Measurements from ENCODE around the gene PSMA3.

The PSMA3 gene

DNA sequence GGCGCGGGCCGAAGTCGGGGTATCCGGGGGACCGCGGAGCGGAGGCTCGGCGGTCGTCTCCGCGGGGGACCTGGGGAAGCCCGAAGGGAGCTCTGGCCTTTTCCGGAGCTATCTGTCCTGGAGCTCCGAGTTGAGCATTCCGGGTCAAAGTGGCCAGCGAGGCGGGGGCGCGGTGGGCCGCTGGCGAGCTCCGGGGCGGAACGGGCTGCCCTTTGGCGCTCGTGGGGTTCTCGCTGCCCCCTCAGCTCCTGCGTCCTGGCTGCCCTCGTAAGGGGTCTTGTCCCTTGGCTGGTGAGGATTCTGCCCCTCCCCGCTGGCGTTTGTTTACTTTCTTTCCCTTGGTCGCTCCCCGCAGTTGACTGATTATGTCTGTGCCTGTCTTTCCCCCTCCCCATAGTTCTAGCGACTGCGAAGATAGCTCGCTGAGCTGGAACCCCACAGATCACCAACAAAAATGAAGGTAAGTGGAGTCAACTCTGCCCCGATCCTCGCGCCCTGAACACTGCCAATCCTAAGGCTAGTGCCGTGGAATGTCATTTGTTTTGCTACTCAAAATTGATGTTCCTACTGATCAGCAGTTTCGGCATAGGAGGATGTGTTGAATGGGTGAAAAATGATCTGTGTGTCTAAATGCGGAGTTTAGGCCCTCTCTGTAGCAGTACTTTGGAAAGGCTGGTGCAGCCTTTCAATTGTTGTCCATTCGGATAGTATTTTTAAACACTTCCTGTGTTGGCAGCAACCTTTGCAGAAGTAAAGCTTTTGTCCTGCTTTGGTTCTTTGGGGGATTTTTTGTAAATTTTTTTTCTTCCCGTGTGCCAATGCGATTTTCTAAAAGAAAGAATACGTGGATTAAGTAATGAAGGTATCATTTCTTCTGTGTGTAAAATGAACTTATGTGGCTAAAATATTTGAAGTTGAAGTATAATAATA is 55.0 kb downstream of the PSMA3 start:
- no peak for DNase-seq (ENCODE audit: low read depth in 3 of 3)

DNA sequence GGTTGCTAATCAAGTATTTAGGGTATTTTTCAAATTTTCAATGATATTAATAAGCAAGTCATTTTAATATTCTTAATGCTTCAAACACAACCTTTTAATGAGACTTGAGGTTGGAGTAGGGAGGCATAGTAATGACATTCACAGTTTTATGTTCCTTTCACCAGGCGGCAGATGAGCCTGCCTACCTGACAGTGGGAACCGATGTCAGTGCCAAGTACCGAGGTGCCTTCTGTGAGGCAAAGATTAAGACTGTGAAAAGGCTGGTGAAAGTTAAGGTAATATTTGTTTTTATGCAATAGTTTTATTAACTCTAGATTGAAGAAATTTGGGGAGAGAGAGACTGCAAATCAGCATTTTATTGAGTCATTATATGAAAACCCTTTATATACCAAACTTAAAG is 56.8 kb downstream of the PSMA3 start:
- DNase-seq (ENCODE audit: low read depth in 3 of 3), result no peak

DNA sequence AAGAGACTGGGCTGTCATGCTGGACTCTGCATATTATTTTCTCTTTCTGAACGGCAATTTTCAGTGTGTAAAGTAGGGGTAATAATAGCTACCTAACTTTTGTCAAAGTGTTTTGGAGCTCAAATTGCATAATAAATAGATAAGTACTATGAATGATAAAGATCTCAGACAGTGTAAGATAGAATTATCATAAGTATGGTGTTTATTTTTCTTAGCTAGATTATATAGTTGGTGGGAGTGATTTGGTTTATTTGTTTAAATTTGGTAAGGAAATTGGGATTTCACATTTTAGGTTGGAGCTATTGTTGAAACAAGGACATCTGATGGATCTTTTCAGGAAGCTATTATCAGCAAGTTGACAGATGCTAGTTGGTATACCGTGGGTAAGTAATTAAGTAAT is 61.1 kb downstream of the PSMA3 start:
- DNase-seq (ENCODE audit: low read depth in 3 of 3), result no peak

DNA sequence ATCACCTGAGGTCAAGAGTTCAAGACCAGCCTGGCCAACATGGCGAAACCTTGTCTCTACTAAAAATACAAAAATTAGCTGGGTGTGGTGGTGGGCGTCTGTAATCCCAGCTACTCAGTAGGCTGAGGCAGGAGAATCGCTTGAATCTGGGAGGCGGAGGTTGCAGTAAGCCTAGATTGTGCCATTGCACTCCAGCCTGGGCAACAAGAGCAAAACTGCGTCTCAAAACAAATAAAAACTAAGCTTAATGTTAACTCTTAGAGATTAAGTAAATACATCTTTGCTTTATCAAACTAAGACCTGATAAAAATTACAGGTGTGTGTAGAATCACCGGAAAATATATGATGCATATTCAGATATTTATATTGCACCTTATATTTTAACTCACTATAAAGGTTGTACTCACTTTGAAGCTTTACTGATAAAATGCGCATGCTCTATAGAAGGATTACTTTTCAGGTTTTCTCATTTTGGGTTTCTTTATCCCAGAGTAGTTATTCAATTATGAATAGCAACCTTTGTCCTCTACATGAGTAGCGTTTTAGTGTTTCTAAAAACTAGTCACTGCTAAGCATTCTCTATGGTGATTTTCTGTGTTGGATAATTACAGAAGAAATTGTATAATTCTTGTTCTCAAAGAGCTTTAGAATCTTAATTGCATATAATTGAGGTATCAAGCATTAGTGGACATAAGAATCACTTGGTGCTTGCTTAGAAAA is 63.1 kb downstream of the PSMA3 start:
- DNase-seq (ENCODE audit: low read depth in 3 of 3), result no peak

DNA sequence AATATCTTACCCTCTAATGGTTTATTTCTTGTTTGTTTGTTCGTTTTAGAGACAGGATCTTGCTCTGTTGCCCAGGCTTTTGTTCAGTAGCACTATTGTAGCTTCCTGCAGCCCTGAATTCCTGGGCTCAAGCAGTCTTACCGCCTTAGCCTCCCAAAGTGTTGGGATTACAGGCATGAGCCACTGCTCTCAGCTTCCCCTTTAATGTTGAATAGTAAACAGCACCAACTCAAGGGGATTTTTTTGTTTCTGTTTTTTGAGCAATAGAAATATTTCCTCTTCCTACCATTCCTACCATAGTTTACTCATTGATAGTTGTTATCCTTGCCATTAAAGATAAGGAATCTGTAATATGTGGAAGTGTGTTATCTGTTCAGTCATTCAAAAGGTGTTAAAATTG is 64.4 kb downstream of the PSMA3 start:
- no peak for DNase-seq (ENCODE audit: low read depth in 3 of 3)

DNA sequence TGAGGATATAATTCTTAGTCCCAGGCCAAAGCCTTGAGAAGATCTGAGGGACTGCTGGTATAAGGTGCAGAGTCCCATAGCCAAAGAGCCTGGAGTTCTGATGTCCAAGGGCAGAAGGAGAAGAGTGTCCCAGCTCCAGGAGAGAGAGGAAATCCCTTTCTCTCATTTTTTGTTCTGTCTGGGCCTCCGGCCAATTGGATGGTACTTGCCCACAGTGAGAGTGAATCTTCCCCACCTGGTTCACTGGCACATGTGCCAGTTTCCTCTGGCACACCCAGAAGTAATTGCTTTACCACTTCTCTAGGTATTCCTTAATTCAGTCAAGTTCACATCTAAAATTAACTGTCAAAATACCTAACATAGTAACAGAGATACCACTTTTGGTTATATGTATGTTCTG is 69.1 kb downstream of the PSMA3 start:
- DNase-seq (ENCODE audit: low read depth in 3 of 3), result no peak

DNA sequence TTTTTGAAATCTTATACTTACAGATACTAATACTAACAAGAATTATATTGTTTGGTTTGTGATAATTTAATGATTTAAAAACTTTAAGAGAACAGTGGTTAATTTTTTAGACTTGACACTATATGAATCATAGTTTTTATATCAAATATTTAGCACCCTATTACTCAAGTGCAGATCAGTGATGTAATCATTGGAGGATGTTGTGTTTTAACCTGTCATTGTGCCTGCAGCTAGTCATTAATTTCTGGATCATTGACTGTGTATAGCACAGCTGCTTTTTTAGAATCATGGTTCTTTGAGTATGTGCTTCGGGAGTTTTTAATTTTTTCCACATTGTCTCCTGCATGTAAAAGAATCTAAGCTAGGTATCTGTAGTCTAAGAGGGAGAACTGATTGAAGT is 71.0 kb downstream of the PSMA3 start:
- no peak for DNase-seq (ENCODE audit: low read depth in 3 of 3)

Measured in stimulated activated CD4-positive, alpha-beta T cell treated with anti-CD3 and anti-CD28 coated beads, TNF-alpha, amount 100 ng/mL, for 48 hours (primary cell).